Glutamatergic neuron (in vitro differentiated cells): Measurements from ENCODE around the gene STAT6. TPM values are rescaled to one million over a fixed set of nuclear protein-coding genes. Genes with fewer than 3 reads are reported as not detected.

Experiments
- DNase-seq: peaks from one replicate; pipeline ENCODE4 v3.0.0; 2022
- H3K27ac Mint-ChIP-seq: one replicate; pipeline ENCODE4 v1.8.0; 2020; ENCODE audit warnings: mild to moderate bottlenecking, mixed read lengths, inconsistent platforms; ENCODE audit not compliant: unreplicated experiment
- H3K27me3 Mint-ChIP-seq: one replicate; pipeline ENCODE4 v1.8.0; 2020; ENCODE audit warnings: mild to moderate bottlenecking, moderate library complexity, mixed read lengths, inconsistent platforms; ENCODE audit not compliant: unreplicated experiment
- H3K36me3 Mint-ChIP-seq: one replicate; pipeline ENCODE4 v1.8.0; 2020; ENCODE audit warnings: mild to moderate bottlenecking, mixed read lengths, inconsistent platforms; ENCODE audit not compliant: unreplicated experiment
- H3K4me1 Mint-ChIP-seq: one replicate; pipeline ENCODE4 v1.8.0; 2020; ENCODE audit warnings: mild to moderate bottlenecking, low read depth, mixed read lengths, inconsistent platforms; ENCODE audit not compliant: unreplicated experiment
- H3K4me3 Mint-ChIP-seq: one replicate; pipeline ENCODE4 v1.8.0; 2020; ENCODE audit warnings: mild to moderate bottlenecking, mixed read lengths, inconsistent platforms; ENCODE audit not compliant: unreplicated experiment
- H3K9me3 Mint-ChIP-seq: one replicate; pipeline ENCODE4 v1.8.0; 2020; ENCODE audit warnings: mild to moderate bottlenecking, moderate library complexity, mixed read lengths, inconsistent platforms; ENCODE audit not compliant: unreplicated experiment
- total RNA-seq: library from RNA; stranded (reverse); fragmentation: NEBNext Ultra II Directional; extraction: Animal tissue kit (Norgen Biotek cat#: 25700); gene quantifications from one replicate; pipeline ENCODE4 v1.2.1, GENCODE V29; 2021; ENCODE audit not compliant: unreplicated experiment
- TF ChIP-seq, protein P1 (sequence below): fragments of 200-600 bp; sonication (generic); IDR thresholded peaks from one replicate; pipeline ENCODE4 v1.5.0; 2021; ENCODE audit not compliant: partially characterized antibody, unreplicated experiment

Gene STAT6
- total RNA-seq, 1 donor from 2014 or later: 34.4 TPM

DNA sequence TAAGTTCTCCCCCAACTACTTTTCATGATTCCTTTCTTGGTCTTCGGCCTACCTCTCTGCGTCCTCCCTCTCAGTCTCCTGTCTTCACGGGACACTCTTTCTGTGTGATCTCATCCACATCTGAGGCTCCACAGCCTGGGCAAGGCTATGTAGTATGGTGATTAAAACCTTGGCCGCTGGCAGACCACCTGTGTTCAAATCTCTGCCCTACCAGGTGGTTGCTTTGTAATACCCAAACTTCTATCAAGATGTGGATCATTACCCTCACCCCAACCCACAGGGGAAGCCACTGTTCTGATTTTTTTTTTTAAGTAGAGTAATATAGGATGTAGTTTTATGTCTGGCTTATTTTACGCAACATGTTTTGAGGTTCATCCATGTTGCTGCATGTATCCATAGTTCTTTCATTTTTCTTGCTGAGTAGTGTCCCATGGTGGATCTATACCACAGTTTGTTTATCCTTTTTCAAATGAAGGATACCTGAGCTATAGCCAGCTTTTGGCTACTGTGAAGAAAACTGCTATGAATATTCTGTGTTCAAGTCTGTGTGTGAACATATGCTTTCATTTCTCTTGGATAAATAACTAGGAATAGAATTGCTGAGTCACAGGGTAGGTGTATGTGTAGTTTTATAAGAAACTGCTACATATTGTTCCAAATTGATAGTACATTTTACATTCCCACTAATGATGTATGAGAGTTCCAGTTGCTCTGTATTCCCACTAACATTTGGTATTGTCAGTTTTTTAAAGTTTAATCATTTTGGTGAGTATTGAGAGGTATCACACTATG, 8.3 kb upstream of the STAT6 start:
- DNase-seq: no peak
- H3K27ac Mint-ChIP-seq: no peak overlapping the region
- H3K36me3 Mint-ChIP-seq: peaks cover 6% of the 10 kb centered on the region
- peaks cover 3% of the 10 kb centered on the region for H3K27me3 Mint-ChIP-seq
- H3K4me1 Mint-ChIP-seq: peaks cover 2% of the 10 kb centered on the region
- TF ChIP-seq, protein P1, sequence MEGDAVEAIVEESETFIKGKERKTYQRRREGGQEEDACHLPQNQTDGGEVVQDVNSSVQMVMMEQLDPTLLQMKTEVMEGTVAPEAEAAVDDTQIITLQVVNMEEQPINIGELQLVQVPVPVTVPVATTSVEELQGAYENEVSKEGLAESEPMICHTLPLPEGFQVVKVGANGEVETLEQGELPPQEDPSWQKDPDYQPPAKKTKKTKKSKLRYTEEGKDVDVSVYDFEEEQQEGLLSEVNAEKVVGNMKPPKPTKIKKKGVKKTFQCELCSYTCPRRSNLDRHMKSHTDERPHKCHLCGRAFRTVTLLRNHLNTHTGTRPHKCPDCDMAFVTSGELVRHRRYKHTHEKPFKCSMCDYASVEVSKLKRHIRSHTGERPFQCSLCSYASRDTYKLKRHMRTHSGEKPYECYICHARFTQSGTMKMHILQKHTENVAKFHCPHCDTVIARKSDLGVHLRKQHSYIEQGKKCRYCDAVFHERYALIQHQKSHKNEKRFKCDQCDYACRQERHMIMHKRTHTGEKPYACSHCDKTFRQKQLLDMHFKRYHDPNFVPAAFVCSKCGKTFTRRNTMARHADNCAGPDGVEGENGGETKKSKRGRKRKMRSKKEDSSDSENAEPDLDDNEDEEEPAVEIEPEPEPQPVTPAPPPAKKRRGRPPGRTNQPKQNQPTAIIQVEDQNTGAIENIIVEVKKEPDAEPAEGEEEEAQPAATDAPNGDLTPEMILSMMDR: no peak
- H3K4me3 Mint-ChIP-seq: no peak overlapping the region
- H3K9me3 Mint-ChIP-seq: peaks cover 6% of the 10 kb centered on the region

DNA sequence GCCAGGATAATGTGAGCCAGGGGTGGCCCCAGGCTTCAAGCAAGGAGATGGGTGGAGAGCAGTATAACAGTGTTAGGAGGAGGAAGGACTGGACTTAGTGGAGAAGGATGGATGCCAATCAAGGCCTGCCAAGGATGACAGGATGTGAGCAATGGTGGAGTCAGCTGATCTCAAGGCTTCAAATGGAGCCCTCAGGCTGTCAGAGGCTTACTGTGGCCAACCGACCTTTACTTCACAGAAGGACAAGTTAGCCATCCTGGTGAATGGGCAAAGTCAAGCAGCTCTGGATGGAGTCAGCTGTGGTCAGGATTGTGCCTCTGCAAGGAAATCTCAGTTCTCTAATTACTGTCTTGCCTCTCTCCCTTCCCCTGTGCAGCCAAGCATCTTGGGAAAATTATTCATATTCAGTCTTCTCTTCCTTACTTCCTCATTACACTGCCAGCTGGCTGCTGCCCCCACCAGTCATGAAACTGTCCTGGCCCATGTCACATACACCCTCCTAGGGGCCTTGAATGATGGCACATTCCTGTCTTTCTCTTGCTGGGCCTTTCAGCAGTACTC, 7.6 kb upstream of the STAT6 start:
- H3K4me1 Mint-ChIP-seq: no peaks in the 10 kb centered on the region
- H3K27me3 Mint-ChIP-seq: peaks cover 2% of the 10 kb centered on the region
- H3K4me3 Mint-ChIP-seq: no peak overlapping the region
- no peak for DNase-seq
- no peak overlapping the region for H3K27ac Mint-ChIP-seq
- H3K36me3 Mint-ChIP-seq: peaks cover 6% of the 10 kb centered on the region
- peaks cover 6% of the 10 kb centered on the region for H3K9me3 Mint-ChIP-seq
- TF ChIP-seq, protein P1: no peak

DNA sequence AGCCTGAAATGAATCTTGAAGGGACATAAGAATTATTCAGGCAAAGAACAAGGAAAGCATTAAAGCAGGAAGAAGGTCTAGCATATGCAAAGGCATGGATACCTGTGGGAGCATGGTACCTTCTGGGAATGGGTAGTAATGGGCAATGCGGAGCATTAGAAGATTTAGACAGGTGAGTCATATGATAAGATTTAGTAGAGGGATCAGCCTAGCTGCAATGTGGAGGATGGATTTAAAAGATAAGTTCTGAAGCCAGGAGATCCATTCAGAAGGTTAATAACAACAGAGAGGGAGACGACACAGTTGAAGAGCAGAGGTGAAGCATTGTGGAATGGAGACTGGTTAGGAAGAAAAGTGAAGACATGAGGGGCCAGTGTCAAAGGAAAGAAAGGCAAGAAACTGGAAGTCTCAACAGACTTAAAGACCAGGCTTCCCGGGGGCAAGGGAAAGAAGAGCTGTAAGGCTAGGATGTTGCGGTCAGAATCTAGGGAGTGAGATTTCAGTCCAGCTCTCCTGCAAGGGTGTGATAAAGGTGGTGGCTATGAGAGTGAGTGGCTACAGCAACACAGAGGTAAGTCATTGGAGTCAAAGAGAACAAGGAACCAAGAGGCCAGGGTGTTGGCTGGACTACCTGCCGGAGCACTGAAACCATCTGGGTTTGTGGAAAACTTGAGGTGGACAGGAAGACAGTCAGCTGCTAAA, 5.6 kb upstream of the STAT6 start:
- H3K36me3 Mint-ChIP-seq: peaks cover 6% of the 10 kb centered on the region
- no peak overlapping the region for H3K4me3 Mint-ChIP-seq
- TF ChIP-seq, protein P1: no peak
- peaks cover 4% of the 10 kb centered on the region for H3K4me1 Mint-ChIP-seq
- peaks cover 6% of the 10 kb centered on the region for H3K27me3 Mint-ChIP-seq
- no peak overlapping the region for H3K27ac Mint-ChIP-seq
- DNase-seq: no peak
- H3K9me3 Mint-ChIP-seq: peaks cover 9% of the 10 kb centered on the region

DNA sequence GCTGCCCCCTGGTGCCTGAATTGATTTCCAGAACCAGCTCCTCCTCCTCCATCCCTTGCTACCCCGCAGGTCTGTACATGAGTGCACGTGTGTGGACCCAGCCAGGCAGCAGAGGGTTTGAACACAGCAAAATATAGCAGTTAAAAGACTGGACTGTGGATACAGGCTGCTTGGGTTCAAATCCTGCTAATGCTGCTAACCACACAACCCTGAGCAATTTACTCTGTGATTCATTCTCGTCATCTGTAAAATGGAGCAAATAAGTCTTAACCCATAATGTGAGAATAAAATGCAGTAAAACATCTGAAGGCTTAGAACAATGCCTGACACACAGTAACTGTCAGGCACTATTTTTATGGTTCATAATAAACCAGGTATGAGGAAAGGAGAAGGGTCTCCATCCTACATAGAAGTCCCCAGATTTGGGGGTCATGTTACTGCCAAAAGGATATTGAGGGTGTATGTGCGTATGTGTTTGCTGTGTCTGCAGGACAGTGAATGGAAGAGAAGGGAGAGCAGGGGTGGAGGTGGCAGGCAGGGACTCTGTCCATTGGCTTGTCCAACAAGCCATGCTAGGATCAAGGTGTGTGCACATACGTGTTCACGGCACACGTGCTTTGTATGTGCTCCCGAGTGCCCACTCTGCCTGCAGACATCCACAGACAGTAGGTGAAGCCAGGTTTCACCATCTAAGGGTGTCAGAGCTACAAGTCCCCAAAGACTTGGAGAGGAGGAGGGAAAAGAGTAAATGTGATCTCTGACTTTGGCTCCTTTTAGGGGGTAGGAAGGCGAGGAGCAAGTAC, 1.5 kb upstream of the STAT6 start:
- peaks cover 9% of the 10 kb centered on the region for H3K4me1 Mint-ChIP-seq
- no peaks in the 10 kb centered on the region for H3K36me3 Mint-ChIP-seq
- H3K9me3 Mint-ChIP-seq: peaks cover 13% of the 10 kb centered on the region
- no peak for DNase-seq
- peak overlapping the region; percentile 96 for H3K4me3 Mint-ChIP-seq
- H3K27ac Mint-ChIP-seq: no peak overlapping the region
- peaks cover 7% of the 10 kb centered on the region for H3K27me3 Mint-ChIP-seq
- TF ChIP-seq, protein P1: peak; percentile 72
